Measurements from ENCODE around the gene ZC3H18.

Gene ZC3H18

DNA sequence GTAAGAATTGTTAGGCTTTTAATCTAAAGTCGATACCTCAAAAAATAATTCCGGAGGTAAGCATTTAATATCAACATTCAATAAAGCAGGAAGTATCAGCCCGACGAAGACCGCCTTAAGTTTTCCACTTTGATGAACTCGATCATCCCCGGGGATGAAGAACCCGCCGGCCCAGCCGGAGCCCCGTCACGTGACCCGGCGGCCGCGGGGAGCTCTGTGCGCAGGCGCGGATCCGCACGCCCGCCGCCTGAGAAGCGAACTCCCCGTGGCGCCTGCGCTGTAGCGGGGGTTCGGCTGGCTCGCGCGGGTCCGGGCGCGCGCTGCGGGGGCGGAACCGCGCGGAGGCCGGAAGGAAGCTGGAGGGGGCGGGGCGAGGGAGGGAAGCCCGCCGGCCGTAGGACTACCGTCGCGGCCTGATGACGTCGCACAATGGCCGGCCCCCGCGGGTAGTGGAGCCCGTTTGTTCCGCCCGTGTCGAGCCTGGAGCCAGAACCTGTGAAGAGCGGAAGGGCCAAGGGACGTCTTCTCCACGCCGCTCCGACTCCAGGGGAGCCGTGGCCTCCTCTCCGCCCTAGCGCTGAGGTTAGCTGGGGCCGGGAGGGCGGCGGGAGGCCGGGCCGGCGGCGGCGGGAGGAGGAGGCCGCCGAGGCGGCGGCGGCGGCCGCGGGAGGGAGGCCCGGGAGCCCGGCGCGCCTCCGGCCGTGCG is at the start of gene ZC3H18:
ZC3H18 (plus strand) TSS at position 419 of the 706 bp plus-strand sequence. CDS start 6,721 bp downstream, outside the sequence.
- H3K27me3 ChIP-seq = no peaks in the 10 kb centered on the region
- H3K4me1 ChIP-seq (ENCODE audit: control insufficient read depth in 1 of 2, insufficient read depth in 1 of 2, low read depth in 1 of 2, low read length in 1 of 2) = peaks cover 24 to 26% of the 10 kb centered on the region in 2 experiments
- peak within 1 kb of the TSS; percentile 93 for H3K27ac ChIP-seq
- H3K9me3 ChIP-seq = no peaks in the 10 kb centered on the region
- peak within 1 kb of the TSS; percentile 87 to 91 for H3K4me3 ChIP-seq (ENCODE audit: low read depth in 1 of 2, low read length in 1 of 2)
- TF ChIP-seq, protein P1, sequence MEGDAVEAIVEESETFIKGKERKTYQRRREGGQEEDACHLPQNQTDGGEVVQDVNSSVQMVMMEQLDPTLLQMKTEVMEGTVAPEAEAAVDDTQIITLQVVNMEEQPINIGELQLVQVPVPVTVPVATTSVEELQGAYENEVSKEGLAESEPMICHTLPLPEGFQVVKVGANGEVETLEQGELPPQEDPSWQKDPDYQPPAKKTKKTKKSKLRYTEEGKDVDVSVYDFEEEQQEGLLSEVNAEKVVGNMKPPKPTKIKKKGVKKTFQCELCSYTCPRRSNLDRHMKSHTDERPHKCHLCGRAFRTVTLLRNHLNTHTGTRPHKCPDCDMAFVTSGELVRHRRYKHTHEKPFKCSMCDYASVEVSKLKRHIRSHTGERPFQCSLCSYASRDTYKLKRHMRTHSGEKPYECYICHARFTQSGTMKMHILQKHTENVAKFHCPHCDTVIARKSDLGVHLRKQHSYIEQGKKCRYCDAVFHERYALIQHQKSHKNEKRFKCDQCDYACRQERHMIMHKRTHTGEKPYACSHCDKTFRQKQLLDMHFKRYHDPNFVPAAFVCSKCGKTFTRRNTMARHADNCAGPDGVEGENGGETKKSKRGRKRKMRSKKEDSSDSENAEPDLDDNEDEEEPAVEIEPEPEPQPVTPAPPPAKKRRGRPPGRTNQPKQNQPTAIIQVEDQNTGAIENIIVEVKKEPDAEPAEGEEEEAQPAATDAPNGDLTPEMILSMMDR (IDR thresholded peaks at IDR 0.05) = no peak
- H3K36me3 ChIP-seq = peaks cover 28% of the 10 kb centered on the region

DNA sequence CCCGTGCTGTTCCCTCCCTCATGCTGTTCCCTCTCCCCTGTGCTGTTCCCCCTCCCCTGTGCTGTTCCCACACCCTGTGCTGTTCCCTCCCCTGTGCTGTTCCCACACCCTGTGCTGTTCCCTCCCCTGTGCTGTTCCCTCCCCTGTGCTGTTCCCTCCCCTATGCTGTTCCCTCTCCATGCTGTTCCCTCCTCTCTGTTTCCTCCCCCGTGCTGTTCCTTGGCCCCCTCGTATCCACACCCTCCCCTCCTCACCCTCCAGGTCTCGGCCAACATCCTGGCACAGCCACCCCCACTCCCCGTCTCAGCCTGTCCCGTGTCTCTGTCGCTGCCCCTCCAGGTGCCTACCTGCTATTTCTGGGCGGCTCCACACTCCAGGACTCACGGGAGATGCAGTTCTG is 48.5 kb upstream of the ZC3H18 start:
- H3K27ac ChIP-seq = no peak overlapping the region
- H3K27me3 ChIP-seq = peaks cover 50% of the 10 kb centered on the region
- no peak overlapping the region for H3K4me3 ChIP-seq (ENCODE audit: low read depth in 1 of 2, low read length in 1 of 2)
- TF ChIP-seq, protein P1 (IDR thresholded peaks at IDR 0.05) = no peak
- H3K36me3 ChIP-seq = no peaks in the 10 kb centered on the region
- no peaks in the 10 kb centered on the region for H3K9me3 ChIP-seq
- no peaks in the 10 kb centered on the region for H3K4me1 ChIP-seq (ENCODE audit: control insufficient read depth in 1 of 2, insufficient read depth in 1 of 2, low read depth in 1 of 2, low read length in 1 of 2)

DNA sequence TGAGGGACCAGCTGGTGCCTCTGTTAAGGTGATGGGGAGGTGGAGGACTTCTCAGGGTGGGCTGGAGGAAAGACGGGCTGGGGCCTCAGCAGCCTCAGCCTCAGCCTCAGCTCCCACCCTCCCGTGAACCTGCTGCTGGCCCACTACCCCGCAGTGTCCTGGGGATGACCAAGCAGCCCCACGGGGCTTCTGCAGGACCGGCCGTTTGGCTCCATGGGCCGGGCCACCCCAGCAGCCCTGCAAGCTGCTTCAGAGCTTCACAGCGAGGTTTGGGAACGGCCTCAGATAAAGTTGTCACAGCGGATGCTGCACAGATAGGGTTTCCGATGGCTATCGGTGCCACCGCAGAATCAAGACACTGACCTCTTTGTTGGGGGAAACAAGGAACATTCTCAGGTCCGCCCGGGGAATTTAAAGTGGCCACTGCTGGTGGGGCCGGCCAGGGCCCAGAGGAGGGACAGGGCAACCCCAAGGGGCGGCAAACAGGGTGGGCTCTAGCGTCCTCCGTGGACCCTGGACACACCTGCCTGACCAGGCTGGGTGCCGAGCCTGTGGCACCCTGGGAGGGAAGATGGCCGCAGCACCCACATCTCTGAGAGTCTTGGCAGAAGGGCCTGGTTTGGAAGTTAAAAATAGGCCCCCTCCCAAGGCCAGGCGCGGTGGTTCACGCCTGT is 47.8 kb upstream of the ZC3H18 start:
- no peak overlapping the region for H3K27ac ChIP-seq
- H3K4me3 ChIP-seq (ENCODE audit: low read depth in 1 of 2, low read length in 1 of 2) = no peak overlapping the region
- TF ChIP-seq, protein P1 (IDR thresholded peaks at IDR 0.05) = no peak
- no peaks in the 10 kb centered on the region for H3K36me3 ChIP-seq
- no peaks in the 10 kb centered on the region for H3K9me3 ChIP-seq
- peaks cover 55% of the 10 kb centered on the region for H3K27me3 ChIP-seq
- H3K4me1 ChIP-seq (ENCODE audit: control insufficient read depth in 1 of 2, insufficient read depth in 1 of 2, low read depth in 1 of 2, low read length in 1 of 2) = no peaks in the 10 kb centered on the region

DNA sequence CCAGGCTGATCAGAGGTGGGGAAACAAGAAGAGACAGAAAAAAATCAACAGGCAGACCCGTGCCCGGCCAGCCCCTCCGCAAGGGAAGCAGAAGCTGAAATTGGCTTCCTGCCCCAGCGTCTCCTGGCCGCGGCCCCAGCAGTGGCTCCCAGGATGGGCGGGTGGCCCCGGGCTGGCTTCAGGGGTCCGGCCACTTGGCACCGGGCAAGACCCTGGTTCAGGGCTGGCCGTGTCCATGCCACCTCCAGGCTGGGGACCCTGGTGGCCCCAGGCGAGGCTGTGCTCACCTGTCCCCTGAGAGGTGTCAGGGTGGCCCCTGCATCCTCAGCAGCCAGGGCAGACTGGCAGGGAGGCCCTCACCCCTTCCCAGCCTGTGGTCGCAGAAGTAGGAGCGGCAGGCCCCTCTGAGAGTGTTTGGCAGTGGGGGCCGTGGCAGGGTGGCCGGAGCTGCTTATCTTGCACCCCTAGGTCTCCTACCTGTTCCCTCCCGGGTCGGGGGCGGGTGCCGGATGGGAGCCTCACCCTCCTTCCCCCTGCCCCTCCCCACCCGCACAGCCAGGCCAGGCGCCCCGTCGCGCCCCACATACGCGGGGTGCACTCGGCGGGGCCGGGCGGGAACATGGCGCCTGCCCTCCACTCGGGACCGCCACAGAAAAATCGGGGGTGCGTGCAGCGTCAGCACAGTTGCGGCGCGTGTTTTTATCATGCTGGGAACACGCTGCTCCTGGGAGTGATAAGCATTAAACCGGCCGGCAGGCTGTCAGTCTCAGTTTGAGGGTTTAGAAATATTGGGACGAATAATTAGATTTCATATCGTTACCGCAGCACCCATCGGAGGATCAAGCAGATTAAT is 46.7 kb upstream of the ZC3H18 start:
- H3K27ac ChIP-seq = no peak overlapping the region
- H3K9me3 ChIP-seq = no peaks in the 10 kb centered on the region
- TF ChIP-seq, protein P1 (IDR thresholded peaks at IDR 0.05) = no peak
- no peaks in the 10 kb centered on the region for H3K36me3 ChIP-seq
- H3K4me1 ChIP-seq (ENCODE audit: control insufficient read depth in 1 of 2, insufficient read depth in 1 of 2, low read depth in 1 of 2, low read length in 1 of 2) = no peaks in the 10 kb centered on the region
- peaks cover 57% of the 10 kb centered on the region for H3K27me3 ChIP-seq
- no peak overlapping the region for H3K4me3 ChIP-seq (ENCODE audit: low read depth in 1 of 2, low read length in 1 of 2)

DNA sequence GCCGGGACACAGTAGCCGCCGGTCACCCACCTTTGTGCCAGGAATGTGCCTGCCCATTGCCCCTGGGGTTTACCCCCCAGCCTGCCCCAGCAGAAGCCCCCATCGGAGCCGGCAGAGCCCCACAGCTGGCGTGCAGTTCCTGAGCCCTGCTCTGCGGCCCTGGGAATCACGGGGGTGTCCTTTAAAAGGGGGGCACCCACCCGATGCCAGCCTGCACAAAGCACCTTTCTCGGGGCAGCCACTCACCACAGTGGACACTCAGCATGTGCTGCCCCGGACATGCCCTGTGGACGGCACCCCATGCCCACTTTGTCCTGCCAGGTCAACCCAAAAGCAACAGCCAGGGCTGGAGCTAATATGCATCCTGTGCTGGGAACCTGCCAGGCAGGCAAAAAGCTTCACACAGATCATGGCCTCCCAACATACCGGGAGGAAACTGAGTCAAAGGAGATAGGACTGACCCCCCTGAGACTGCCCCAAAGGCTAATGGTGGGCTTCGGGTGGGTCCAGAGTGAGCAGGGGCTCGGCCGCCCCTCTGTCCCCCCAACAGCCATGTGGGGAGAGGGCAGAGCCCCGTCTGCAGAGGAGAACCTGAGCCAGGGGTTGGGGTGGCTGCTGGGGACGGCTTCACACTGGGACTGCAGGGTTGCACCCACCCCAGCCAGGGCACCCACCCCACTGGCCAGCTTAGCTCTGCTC is 45.8 kb upstream of the ZC3H18 start:
- H3K4me3 ChIP-seq (ENCODE audit: low read depth in 1 of 2, low read length in 1 of 2) = no peak overlapping the region
- no peaks in the 10 kb centered on the region for H3K9me3 ChIP-seq
- no peaks in the 10 kb centered on the region for H3K4me1 ChIP-seq (ENCODE audit: control insufficient read depth in 1 of 2, insufficient read depth in 1 of 2, low read depth in 1 of 2, low read length in 1 of 2)

More for the DNA sequence above, 45.8 kb upstream of the ZC3H18 start:
- Histone ChIP-seq H3K27ac (no peak overlapping the region), H3K27me3 (peaks cover 57% of the 10 kb centered on the region), H3K36me3 (no peaks in the 10 kb centered on the region)
- TF ChIP-seq, protein P1 (IDR thresholded peaks at IDR 0.05) = no peak
